Measurements from ENCODE around the gene SP7.

DNA sequence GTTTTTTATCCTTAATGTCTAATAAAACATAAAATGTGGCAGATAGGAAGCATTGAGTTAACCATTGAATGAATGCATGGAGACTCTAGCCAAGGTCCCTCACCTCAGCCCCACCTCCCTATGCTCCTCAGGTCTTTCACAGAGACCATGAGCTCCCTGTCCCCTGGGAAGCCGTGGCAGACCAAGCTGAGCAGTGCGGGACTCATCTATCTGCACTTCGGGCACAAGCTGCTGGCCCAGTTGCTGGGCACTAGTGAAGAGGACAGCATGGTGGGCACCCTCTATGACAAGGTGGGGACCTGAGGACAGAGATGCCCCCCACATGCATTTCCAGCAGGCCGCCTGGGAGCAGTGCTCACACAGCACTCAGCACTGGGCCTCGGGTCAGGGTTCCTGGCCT, 33.3 kb downstream of the SP7 start:
- TF ChIP-seq, protein P1, sequence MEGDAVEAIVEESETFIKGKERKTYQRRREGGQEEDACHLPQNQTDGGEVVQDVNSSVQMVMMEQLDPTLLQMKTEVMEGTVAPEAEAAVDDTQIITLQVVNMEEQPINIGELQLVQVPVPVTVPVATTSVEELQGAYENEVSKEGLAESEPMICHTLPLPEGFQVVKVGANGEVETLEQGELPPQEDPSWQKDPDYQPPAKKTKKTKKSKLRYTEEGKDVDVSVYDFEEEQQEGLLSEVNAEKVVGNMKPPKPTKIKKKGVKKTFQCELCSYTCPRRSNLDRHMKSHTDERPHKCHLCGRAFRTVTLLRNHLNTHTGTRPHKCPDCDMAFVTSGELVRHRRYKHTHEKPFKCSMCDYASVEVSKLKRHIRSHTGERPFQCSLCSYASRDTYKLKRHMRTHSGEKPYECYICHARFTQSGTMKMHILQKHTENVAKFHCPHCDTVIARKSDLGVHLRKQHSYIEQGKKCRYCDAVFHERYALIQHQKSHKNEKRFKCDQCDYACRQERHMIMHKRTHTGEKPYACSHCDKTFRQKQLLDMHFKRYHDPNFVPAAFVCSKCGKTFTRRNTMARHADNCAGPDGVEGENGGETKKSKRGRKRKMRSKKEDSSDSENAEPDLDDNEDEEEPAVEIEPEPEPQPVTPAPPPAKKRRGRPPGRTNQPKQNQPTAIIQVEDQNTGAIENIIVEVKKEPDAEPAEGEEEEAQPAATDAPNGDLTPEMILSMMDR (IDR thresholded peaks at IDR 0.05) = no peak
- no peak for TF ChIP-seq POLR2A (IDR thresholded peaks at IDR 0.05)

Data from breast epithelium (tissue), 3 donors.